Mesenchymal stem cell (in vitro differentiated cells and primary cell): ENCODE measurements around the gene CHD1L.
"Not testable (repeated sequence)": the region's sequence is repeated elsewhere in the genome, so short reads cannot be mapped to it uniquely, and the experiment has no call there.

ENCODE experiments used
- DNase-seq: peaks from one replicate; pipeline ENCODE4 v3.0.0-alpha.2; 2013
- H2AFZ ChIP-seq: one replicate; pipeline ENCODE4 v1.6.1; 2013; ENCODE audit warnings: low read depth, mild to moderate bottlenecking, control low read depth, inconsistent platforms, low read length, moderate library complexity
- H2AK5ac ChIP-seq: 2 replicates; pipeline ENCODE4 v1.6.1; 2013; ENCODE audit warnings: low read length, moderate library complexity, mild to moderate bottlenecking, inconsistent platforms; ENCODE audit not compliant: severe bottlenecking
- H2BK120ac ChIP-seq: one replicate; pipeline ENCODE4 v1.6.1; 2013; ENCODE audit warnings: low read depth, mild to moderate bottlenecking, inconsistent platforms, low read length, moderate library complexity
- H2BK12ac ChIP-seq, 2 experiments: one replicate each; pipeline ENCODE4 v1.6.1; 2013; ENCODE audit warnings: inconsistent platforms in 2 of 2, low read length in 2 of 2, mild to moderate bottlenecking in 2 of 2, moderate library complexity in 2 of 2, control low read depth in 1 of 2
- H2BK15ac ChIP-seq: one replicate; pipeline ENCODE4 v1.6.1; 2013; ENCODE audit warnings: mild to moderate bottlenecking, low read depth, inconsistent platforms; ENCODE audit not compliant: poor library complexity, severe bottlenecking
- H2BK5ac ChIP-seq: 2 replicates; pipeline ENCODE4 v1.6.1; 2013; ENCODE audit warnings: low read depth, mild to moderate bottlenecking, low read length, control low read depth, inconsistent platforms; ENCODE audit not compliant: poor library complexity, severe bottlenecking
- H3K14ac ChIP-seq, 2 experiments: one replicate each; pipeline ENCODE4 v1.6.1; 2013; ENCODE audit warnings: inconsistent platforms in 2 of 2, low read length in 2 of 2, control low read depth in 1 of 2, mild to moderate bottlenecking in 1 of 2, moderate library complexity in 1 of 2
- H3K18ac ChIP-seq, 2 experiments: one replicate each; pipeline ENCODE4 v1.6.1; 2013; ENCODE audit warnings: inconsistent platforms in 2 of 2, low read length in 2 of 2, control low read depth in 1 of 2, low read depth in 1 of 2, mild to moderate bottlenecking in 1 of 2
- H3K23ac ChIP-seq, 2 experiments: one replicate each; pipeline ENCODE4 v1.6.1; 2013; ENCODE audit warnings: inconsistent platforms in 2 of 2, low read length in 2 of 2, mild to moderate bottlenecking in 2 of 2, moderate library complexity in 2 of 2, control low read depth in 1 of 2
- H3K27ac ChIP-seq: 2 replicates; pipeline ENCODE4 v1.5.1; 2013; ENCODE audit warnings: mild to moderate bottlenecking, moderate library complexity, low read length, control low read depth, inconsistent platforms; ENCODE audit not compliant: poor library complexity, severe bottlenecking
- H3K27me3 ChIP-seq, 2 experiments: 2 replicates each; pipeline versions ENCODE4 v1.6.1 to v1.7.0; 2013; ENCODE audit warnings: low read length in 2 of 2, mild to moderate bottlenecking in 2 of 2, moderate library complexity in 2 of 2, control low read depth in 1 of 2, inconsistent platforms in 1 of 2; ENCODE audit not compliant: control insufficient read depth in 1 of 2, insufficient read depth in 1 of 2
- H3K36me3 ChIP-seq, 2 experiments: 2 replicates each; pipeline versions ENCODE4 v1.6.1 to v1.7.0; 2013; ENCODE audit warnings: low read length in 2 of 2, control low read depth in 1 of 2, inconsistent platforms in 1 of 2, low read depth in 1 of 2, mild to moderate bottlenecking in 1 of 2; ENCODE audit not compliant: insufficient read depth in 2 of 2, control insufficient read depth in 1 of 2
- H3K4ac ChIP-seq, 2 experiments: one replicate each; pipeline ENCODE4 v1.6.1; 2013; ENCODE audit warnings: inconsistent platforms in 2 of 2, low read length in 2 of 2, mild to moderate bottlenecking in 2 of 2, moderate library complexity in 2 of 2, control low read depth in 1 of 2, low read depth in 1 of 2
- H3K4me1 ChIP-seq: 2 replicates; pipeline ENCODE4 v1.6.1; 2013; ENCODE audit warnings: low read depth, low read length, control low read depth; ENCODE audit not compliant: control insufficient read depth, insufficient read depth
- H3K4me2 ChIP-seq: 2 replicates; pipeline ENCODE4 v1.6.1; 2013; ENCODE audit warnings: low read length, mild to moderate bottlenecking, inconsistent platforms; ENCODE audit not compliant: poor library complexity, severe bottlenecking
- H3K4me3 ChIP-seq, 2 experiments: 2 replicates each; pipeline versions ENCODE4 v1.5.1 to v1.7.0; 2013; ENCODE audit warnings: low read length in 2 of 2, mild to moderate bottlenecking in 2 of 2, control low read depth in 1 of 2, low read depth in 1 of 2; ENCODE audit not compliant: insufficient read depth in 1 of 2
- H3K79me1 ChIP-seq: replicated peaks from 2 replicates; pipeline ENCODE4 v1.6.1; 2013; ENCODE audit warnings: mild to moderate bottlenecking, control low read depth, low read length, inconsistent platforms; ENCODE audit not compliant: poor library complexity, severe bottlenecking
- H3K9ac ChIP-seq: 2 replicates; pipeline ENCODE4 v1.7.0; 2013; ENCODE audit warnings: mild to moderate bottlenecking, low read length, moderate library complexity
- H3K9me3 ChIP-seq: 2 replicates; pipeline ENCODE4 v1.7.0; 2013; ENCODE audit warnings: mild to moderate bottlenecking, low read length; ENCODE audit not compliant: control insufficient read depth
- H4K8ac ChIP-seq: one replicate; pipeline ENCODE4 v1.6.1; 2013; ENCODE audit warnings: inconsistent platforms, mild to moderate bottlenecking, low read length, moderate library complexity
- H4K91ac ChIP-seq: one replicate; pipeline ENCODE4 v1.6.1; 2013; ENCODE audit warnings: mild to moderate bottlenecking, low read length, inconsistent platforms
- WGBS: methylation state at CpG from one replicate; pipeline ENCODE4 v1.1.7; 2013; ENCODE audit warnings: mixed read lengths; 5-methylcytosine and 5-hydroxymethylcytosine counted together

CHD1L gene

GRCh38 chr1:147231032-147231431 is 11.5 kb upstream of the CHD1L start:
- H3K9me3 ChIP-seq, H3K9ac ChIP-seq, H2BK12ac ChIP-seq, H2AK5ac ChIP-seq, H2AFZ ChIP-seq, H3K23ac ChIP-seq, H3K4me1 ChIP-seq, H2BK120ac ChIP-seq, H4K8ac ChIP-seq, H3K79me1 ChIP-seq, DNase-seq, H2BK5ac ChIP-seq, H3K36me3 ChIP-seq, H3K4me2 ChIP-seq, H3K4me3 ChIP-seq, H3K4ac ChIP-seq, H3K27me3 ChIP-seq, H3K14ac ChIP-seq, H4K91ac ChIP-seq, H3K27ac ChIP-seq, H3K18ac ChIP-seq, H2BK15ac ChIP-seq: not testable (repeated sequence)
- 95% methylated on average over 3 of the region's 5 CpGs for WGBS

- not testable (repeated sequence) for H4K8ac ChIP-seq, H3K14ac ChIP-seq, H3K79me1 ChIP-seq
These were observed 8.6 kb upstream of the CHD1L start for GRCh38 chr1:147233903-147234302.

GRCh38 chr1:147235822-147236221 is 6.7 kb upstream of the CHD1L start:
- DNase-seq: no peak
- Histone ChIP-seq H3K36me3 (no peaks in the 10 kb centered on the region), H3K79me1 (no peaks in the 10 kb centered on the region), H2BK120ac (no peak overlapping the region), H3K9me3 (no peaks in the 10 kb centered on the region), H4K8ac (no peak overlapping the region), H2AFZ (no peak overlapping the region), H3K27me3 (no peaks in the 10 kb centered on the region), H2BK15ac (no peak overlapping the region), H3K9ac (no peak overlapping the region), H2BK5ac (no peak overlapping the region), H3K23ac (no peak overlapping the region), H3K18ac (no peak overlapping the region), H3K4me1 (no peaks in the 10 kb centered on the region), H3K27ac (no peak overlapping the region), H4K91ac (no peak overlapping the region), H3K4ac (no peak overlapping the region), H3K14ac (no peak overlapping the region), H2BK12ac (no peak overlapping the region), H3K4me2 (no peak overlapping the region), H3K4me3 (no peak overlapping the region), H2AK5ac (no peak overlapping the region)
- WGBS: 91% methylated on average over 1 of the region's 1 CpG

More at GRCh38 chr1:147233903-147234302, 8.6 kb upstream of the CHD1L start:
- not testable (repeated sequence) for H2AFZ ChIP-seq, H2AK5ac ChIP-seq, H3K4me1 ChIP-seq, DNase-seq, H3K27me3 ChIP-seq, H2BK5ac ChIP-seq, H3K9me3 ChIP-seq, H3K23ac ChIP-seq, H3K4me2 ChIP-seq, H3K4ac ChIP-seq, H3K9ac ChIP-seq, H2BK120ac ChIP-seq, H3K4me3 ChIP-seq, H3K18ac ChIP-seq, H4K91ac ChIP-seq, H2BK12ac ChIP-seq, H3K36me3 ChIP-seq, H3K27ac ChIP-seq, H2BK15ac ChIP-seq
- WGBS: 89% methylated on average over 7 of the region's 8 CpGs

GRCh38 chr1:147236448-147236847 is 6.0 kb upstream of the CHD1L start:
- Histone ChIP-seq H2BK15ac (no peak overlapping the region), H3K14ac (no peak overlapping the region), H2BK120ac (no peak overlapping the region), H3K36me3 (no peaks in the 10 kb centered on the region), H2BK12ac (no peak overlapping the region), H3K4ac (no peak overlapping the region), H3K27ac (no peak overlapping the region), H3K4me3 (no peak overlapping the region), H3K9ac (no peak overlapping the region), H3K18ac (no peak overlapping the region), H3K4me1 (no peaks in the 10 kb centered on the region), H3K9me3 (no peaks in the 10 kb centered on the region), H3K79me1 (no peaks in the 10 kb centered on the region), H3K4me2 (no peak overlapping the region), H4K91ac (no peak overlapping the region), H2AFZ (no peak overlapping the region), H2BK5ac (no peak overlapping the region), H4K8ac (no peak overlapping the region), H2AK5ac (no peak overlapping the region), H3K23ac (no peak overlapping the region), H3K27me3 (no peaks in the 10 kb centered on the region)
- WGBS: 92% methylated on average over 2 of the region's 2 CpGs
- no peak for DNase-seq
